SU-DHL-6 (cell line): ENCODE results near the gene PQBP1.

Experiments
- H2AFZ ChIP-seq: fragments of 200-600 bp; sonication (generic); 2 replicates; pipeline ENCODE4 v1.6.1; 2014; ENCODE audit warnings: low read depth, mild to moderate bottlenecking, moderate library complexity, mixed read lengths, antibody characterized with exemption, low read length; ENCODE audit not compliant: severe bottlenecking
- H3F3A ChIP-seq: fragments of 200-600 bp; shearing (Covaris generic); 2 replicates; pipeline ENCODE4 v1.6.0; 2016; ENCODE audit warnings: antibody characterized with exemption, mild to moderate bottlenecking; ENCODE audit not compliant: insufficient read depth
- H3K27ac ChIP-seq: fragments of 200-600 bp; sonication (generic); 2 replicates; pipeline ENCODE4 v1.5.1; 2016; ENCODE audit warnings: low read depth, mild to moderate bottlenecking, low read length, moderate library complexity, mixed read lengths
- H3K27me3 ChIP-seq: fragments of 200-600 bp; sonication (generic), shearing (Covaris generic); 2 replicates; pipeline ENCODE4 v1.6.0; 2014; ENCODE audit warnings: mild to moderate bottlenecking, low read length
- H3K36me3 ChIP-seq: fragments of 200-600 bp; sonication (generic); 2 replicates; pipeline ENCODE4 v1.6.1; 2014; ENCODE audit warnings: mild to moderate bottlenecking, low read length, mixed read lengths
- H3K4me2 ChIP-seq: fragments of 300-600, 200-600 bp; shearing (Covaris generic), sonication (generic); 2 replicates; pipeline ENCODE4 v1.6.0; 2014; ENCODE audit warnings: low read length, low read depth, mild to moderate bottlenecking; ENCODE audit not compliant: poor library complexity, severe bottlenecking
- H3K4me3 ChIP-seq: fragments of 200-600 bp; sonication (generic); 2 replicates; pipeline ENCODE4 v1.5.1; 2014; ENCODE audit warnings: antibody characterized with exemption, low read length, mild to moderate bottlenecking, mixed read lengths; ENCODE audit not compliant: insufficient read depth, poor library complexity, severe bottlenecking
- H3K79me2 ChIP-seq: fragments of 200-600 bp; sonication (generic); 2 replicates; pipeline ENCODE4 v1.6.1; 2014; ENCODE audit warnings: mild to moderate bottlenecking, low read length, moderate library complexity; ENCODE audit not compliant: insufficient read depth
- H3K9ac ChIP-seq: fragments of 200-600 bp; sonication (generic); 2 replicates; pipeline ENCODE4 v1.7.0; 2014; ENCODE audit warnings: mild to moderate bottlenecking, low read length
- H3K9me2 ChIP-seq: fragments of 200-600 bp; sonication (generic); replicated peaks from 2 replicates; pipeline ENCODE4 v1.6.1; 2014; ENCODE audit warnings: low read length; ENCODE audit not compliant: insufficient read depth
- H3K9me3 ChIP-seq: fragments of 200-600 bp; sonication (generic); 2 replicates; pipeline ENCODE4 v1.6.1; 2014; ENCODE audit warnings: low read length, mixed read lengths; ENCODE audit not compliant: insufficient read depth
- H4K20me1 ChIP-seq: fragments of 200-600 bp; sonication (generic); 2 replicates; pipeline ENCODE4 v1.6.1; 2014; ENCODE audit warnings: low read depth, mild to moderate bottlenecking, antibody characterized with exemption, low read length, moderate library complexity, mixed read lengths
- CTCF ChIP-seq: fragments of 200-600 bp; sonication (generic); IDR thresholded peaks from one replicate; pipeline ENCODE4 v1.5.1; 2017; ENCODE audit warnings: antibody characterized with exemption, mild to moderate bottlenecking, low read length, moderate library complexity; ENCODE audit not compliant: insufficient read depth, poor library complexity, severe bottlenecking
- EZH2phosphoT487 ChIP-seq: fragments of 200-600 bp; sonication (generic), shearing (Covaris generic); conservative IDR thresholded peaks from 2 replicates; pipeline ENCODE4 v1.6.1; 2018; ENCODE audit warnings: mild to moderate bottlenecking, antibody characterized with exemption, low read length, moderate library complexity, mixed read lengths

PQBP1 gene

GRCh38 chrX:48902776-48903175 lies 5.0 kb downstream of the PQBP1 start:
- Histone ChIP-seq H3K9me3 (no peaks in the 10 kb centered on the region), H3F3A (peaks cover 5% of the 10 kb centered on the region), H3K27ac (no peak overlapping the region), H3K27me3 (no peaks in the 10 kb centered on the region), H3K4me3 (no peak overlapping the region), H3K79me2 (peaks cover 13% of the 10 kb centered on the region), H3K4me2 (no peak overlapping the region), H3K9me2 (no peaks in the 10 kb centered on the region), H3K9ac (no peak overlapping the region), H4K20me1 (no peaks in the 10 kb centered on the region), H3K36me3 (no peaks in the 10 kb centered on the region), H2AFZ (no peak overlapping the region)
- TF ChIP-seq CTCF (no peak), EZH2phosphoT487 (no peak)

- Histone ChIP-seq H3K9me3 (no peaks in the 10 kb centered on the region), H3F3A (peaks cover 2% of the 10 kb centered on the region), H3K79me2 (peaks cover 10% of the 10 kb centered on the region), H3K4me2 (no peak overlapping the region), H2AFZ (no peak overlapping the region), H4K20me1 (no peaks in the 10 kb centered on the region), H3K27ac (no peak overlapping the region), H3K36me3 (no peaks in the 10 kb centered on the region), H3K9me2 (no peaks in the 10 kb centered on the region), H3K4me3 (no peak overlapping the region), H3K9ac (no peak overlapping the region), H3K27me3 (no peaks in the 10 kb centered on the region)
- TF ChIP-seq EZH2phosphoT487 (no peak), CTCF (no peak)
Measured at GRCh38 chrX:48903290-48903689, 5.6 kb downstream of the PQBP1 start.

GRCh38 chrX:48904180-48904579 lies 6.5 kb downstream of the PQBP1 start:
- Histone ChIP-seq H3K9me3 (no peaks in the 10 kb centered on the region), H3K4me2 (no peak overlapping the region), H3K9me2 (no peaks in the 10 kb centered on the region), H3K27ac (no peak overlapping the region), H3K9ac (no peak overlapping the region), H3K36me3 (no peaks in the 10 kb centered on the region), H4K20me1 (no peaks in the 10 kb centered on the region), H3K79me2 (peaks cover 4% of the 10 kb centered on the region), H2AFZ (no peak overlapping the region), H3K27me3 (no peaks in the 10 kb centered on the region), H3F3A (no peaks in the 10 kb centered on the region; the same call in 1 of the 2 replicates), H3K4me3 (no peak overlapping the region)
- TF ChIP-seq CTCF: no peak
- TF ChIP-seq EZH2phosphoT487: no peak
